ENCODE results near the gene ACSM2A.

GRCh38 chr16:20404637-20405036, 46.7 kb upstream of the ACSM2A start, which contains the start of gene PDILT:
- TF ChIP-seq CTCF (IDR thresholded peaks at IDR 0.05) (no peak), POLR2AphosphoS5 (IDR thresholded peaks at IDR 0.05; ENCODE audit: insufficient read depth in 1 of 2, low read depth in 1 of 2) (no peak), POLR2A (IDR thresholded peaks at IDR 0.05) (no peak)
